Choroid plexus epithelial cell (primary cell): ENCODE measurements around the gene FHAD1.

Experiments used
- DNase-seq: peaks from one replicate; pipeline ENCODE4 v3.0.0-alpha.2; 2010; ENCODE audit warnings: low read depth
- H3K4me3 ChIP-seq: 2 replicates; pipeline ENCODE4 v1.5.1; 2011; ENCODE audit warnings: low read depth, mild to moderate bottlenecking, control low read depth, low read length, moderate library complexity
- TF ChIP-seq, protein P1 (sequence below): conservative IDR thresholded peaks from 2 replicates; pipeline ENCODE4 v1.5.1; 2011; ENCODE audit warnings: low read depth, mild to moderate bottlenecking, control low read depth, inconsistent platforms, low read length, moderate library complexity

FHAD1 gene

DNA sequence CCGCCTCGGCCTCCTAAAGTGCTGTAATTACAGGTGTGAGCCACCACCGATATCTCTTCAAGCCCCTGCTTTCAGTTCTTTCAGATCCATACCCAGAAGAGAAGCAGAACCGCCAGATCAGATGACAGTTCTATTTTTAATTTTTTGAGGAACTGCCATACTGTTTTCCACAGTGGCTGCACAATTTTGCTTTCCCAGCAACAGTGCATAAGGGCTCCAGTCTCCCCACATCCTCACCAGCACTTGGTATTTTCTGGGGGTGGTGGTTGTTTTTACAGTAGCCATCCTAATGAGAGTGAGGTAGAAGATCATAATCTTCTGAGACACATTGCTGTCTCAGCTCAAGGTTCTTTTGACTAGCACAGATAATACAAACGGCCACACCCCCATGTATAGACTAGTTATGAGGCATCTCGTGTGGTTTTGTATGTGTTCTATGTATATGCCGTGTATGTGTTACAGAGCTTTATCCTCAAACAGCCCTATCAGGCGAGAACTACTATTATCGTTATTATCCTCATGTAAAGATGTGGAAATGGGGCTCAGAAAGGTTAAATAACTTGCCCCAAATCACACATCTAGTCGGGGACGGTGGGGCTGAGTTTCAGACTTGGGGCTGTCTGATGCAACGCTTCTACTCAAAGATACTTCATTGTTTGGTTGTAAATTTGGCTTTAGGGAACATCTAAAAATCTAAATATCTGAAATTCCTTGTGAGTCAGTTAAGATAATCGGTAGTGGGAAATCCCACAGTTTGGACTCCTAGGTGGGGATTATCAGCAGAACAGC is 12.0 kb downstream of the FHAD1 start:
- TF ChIP-seq, protein P1, sequence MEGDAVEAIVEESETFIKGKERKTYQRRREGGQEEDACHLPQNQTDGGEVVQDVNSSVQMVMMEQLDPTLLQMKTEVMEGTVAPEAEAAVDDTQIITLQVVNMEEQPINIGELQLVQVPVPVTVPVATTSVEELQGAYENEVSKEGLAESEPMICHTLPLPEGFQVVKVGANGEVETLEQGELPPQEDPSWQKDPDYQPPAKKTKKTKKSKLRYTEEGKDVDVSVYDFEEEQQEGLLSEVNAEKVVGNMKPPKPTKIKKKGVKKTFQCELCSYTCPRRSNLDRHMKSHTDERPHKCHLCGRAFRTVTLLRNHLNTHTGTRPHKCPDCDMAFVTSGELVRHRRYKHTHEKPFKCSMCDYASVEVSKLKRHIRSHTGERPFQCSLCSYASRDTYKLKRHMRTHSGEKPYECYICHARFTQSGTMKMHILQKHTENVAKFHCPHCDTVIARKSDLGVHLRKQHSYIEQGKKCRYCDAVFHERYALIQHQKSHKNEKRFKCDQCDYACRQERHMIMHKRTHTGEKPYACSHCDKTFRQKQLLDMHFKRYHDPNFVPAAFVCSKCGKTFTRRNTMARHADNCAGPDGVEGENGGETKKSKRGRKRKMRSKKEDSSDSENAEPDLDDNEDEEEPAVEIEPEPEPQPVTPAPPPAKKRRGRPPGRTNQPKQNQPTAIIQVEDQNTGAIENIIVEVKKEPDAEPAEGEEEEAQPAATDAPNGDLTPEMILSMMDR = no peak
- DNase-seq = no peak
- no peak overlapping the region for H3K4me3 ChIP-seq

DNA sequence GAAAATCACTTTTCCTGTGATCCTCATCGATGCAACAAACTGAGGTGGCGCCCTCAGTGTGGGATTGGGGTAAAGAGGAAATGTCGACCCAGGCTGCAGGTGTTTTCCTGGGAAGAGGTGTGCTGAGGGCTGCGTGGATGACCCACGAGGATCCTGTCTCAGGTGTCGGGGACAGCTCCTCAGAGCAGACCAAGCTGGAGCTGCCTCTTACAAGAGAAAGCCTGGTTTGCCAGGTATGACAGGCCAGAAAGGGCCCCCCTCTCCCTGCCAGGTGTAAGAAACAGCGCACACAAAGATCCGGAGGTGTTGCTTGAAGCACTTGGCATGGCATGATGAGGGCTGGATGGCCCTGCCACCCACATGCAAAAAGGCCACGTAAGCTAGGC is 12.6 kb downstream of the FHAD1 start:
- no peak overlapping the region for H3K4me3 ChIP-seq
- DNase-seq = no peak
- TF ChIP-seq, protein P1 = no peak

DNA sequence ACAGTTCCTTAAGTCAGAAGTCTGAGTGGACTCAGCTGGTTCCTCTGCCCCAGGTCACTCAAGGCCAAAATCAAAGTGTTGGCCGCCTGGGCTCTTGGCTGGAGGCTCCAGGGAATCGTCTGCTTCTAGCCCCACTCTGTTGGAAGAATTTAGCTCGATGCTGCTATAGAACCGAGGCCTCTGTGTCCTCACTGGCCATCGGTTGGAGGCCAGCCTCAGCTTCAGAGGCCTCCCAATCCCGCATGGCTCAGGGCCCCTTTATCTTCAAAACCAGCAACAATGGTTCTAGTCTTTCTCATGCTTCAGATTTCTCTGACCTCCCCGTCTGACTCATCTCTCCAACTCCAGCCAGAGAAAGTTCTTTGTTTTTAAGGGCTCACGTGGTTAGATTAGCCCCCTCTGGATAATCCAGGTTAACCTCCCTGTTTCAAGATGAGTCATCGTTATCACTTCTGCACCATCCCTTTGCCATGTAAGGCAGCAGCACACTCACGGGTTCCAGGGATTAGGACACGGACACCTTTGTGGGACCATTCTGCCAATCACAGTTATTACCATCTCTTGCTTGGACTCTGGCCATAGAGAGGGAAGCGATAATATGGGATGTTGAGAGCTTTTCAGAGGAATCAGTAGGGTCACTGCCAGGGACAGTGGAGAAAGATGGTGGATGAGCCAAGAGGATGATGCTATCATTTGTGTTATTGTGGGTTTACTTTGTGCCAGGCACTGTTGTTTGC is 13.6 kb downstream of the FHAD1 start:
- TF ChIP-seq, protein P1 = no peak
- peak; percentile 53 for DNase-seq
- no peak overlapping the region for H3K4me3 ChIP-seq

DNA sequence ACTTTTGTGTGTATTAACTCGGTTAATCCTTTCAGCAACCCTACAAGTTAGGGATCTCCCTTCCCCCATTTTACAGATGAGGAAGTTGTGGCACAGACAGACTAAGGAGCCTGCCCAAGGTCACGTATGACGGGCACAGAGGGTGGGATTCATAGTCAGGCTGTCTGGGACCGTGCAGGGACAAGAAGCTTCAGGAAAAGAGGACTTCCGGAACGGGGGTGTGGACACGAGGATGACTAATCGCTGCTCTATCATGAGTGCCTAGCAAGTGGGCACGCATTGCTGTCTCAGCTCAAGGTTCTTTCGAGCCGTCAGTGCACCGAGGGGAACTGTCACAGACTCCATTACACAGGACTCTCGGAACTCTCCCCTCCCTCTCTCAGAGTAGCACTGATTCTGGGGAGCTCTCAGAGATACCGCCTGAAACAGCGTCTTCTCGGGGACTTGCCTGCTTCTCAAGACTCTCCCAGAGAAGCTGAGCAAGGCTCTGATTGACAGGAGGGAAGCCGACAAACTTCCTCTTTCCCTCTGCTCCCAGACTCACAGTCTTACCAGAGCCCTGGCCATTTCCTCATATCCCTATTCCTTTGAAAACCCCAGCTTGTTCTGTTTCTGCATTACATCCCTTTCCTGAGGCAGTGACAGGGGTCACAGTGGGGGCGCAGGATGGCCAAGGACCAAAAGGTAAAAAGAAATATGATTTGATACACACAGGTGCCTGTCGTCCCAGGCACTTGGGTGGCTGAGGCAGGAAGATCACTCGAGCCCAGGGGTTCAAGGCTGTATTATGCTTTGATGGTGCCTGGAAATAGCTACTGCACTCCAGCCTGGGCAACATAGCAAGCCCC is 14.4 kb downstream of the FHAD1 start:
- TF ChIP-seq, protein P1 = no peak
- no peak for DNase-seq
- no peak overlapping the region for H3K4me3 ChIP-seq

DNA sequence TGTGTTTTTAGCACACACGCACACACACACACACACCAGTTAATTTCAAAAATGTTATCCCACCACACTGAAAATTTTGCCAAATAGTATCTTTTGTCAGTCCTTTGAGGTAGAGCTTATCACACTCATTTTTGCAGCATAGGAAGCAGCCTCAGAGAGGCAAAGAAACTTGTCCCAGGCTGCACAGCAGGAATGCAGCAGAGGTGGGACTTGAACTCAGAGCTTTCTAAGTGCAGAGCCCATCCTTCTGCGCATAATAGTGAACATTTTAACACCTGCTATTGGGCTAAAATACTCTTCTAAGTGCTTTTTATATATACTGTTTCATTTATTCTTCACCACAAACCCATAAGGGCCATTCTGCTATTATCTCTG is 15.0 kb downstream of the FHAD1 start:
- TF ChIP-seq, protein P1 = no peak
- DNase-seq = no peak
- H3K4me3 ChIP-seq = no peak overlapping the region

DNA sequence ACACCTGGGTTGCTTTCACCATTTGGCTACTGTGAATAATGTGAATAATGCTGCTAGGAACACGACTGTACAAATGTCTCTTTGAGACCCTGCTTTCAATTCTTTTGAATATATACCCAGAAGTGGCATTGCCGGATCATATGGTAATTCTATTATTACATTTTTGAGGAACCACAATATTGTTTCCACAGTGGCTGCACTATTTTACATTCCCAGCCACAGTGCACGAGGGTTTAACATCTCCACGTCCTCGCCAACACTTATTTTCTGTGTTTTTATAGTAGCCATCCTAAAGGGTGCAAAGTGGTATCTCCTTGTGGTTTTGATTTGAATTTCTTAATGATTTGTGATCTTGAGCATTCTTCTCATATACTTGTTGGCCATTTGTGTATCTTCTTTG is 15.7 kb downstream of the FHAD1 start:
- no peak for DNase-seq
- TF ChIP-seq, protein P1 = no peak
- no peak overlapping the region for H3K4me3 ChIP-seq
